BE2C (cell line): Measurements from ENCODE around the gene WNT7A.

ENCODE experiments used
- DNase-seq: peaks from one replicate; pipeline ENCODE4 v3.0.0-alpha.2; 2020
- H3K27me3 ChIP-seq: fragments of 250-450 bp; sonication (Bioruptor Pico); 2 replicates; pipeline ENCODE4 v1.5.1; 2020; ENCODE audit warnings: mild to moderate bottlenecking
- H3K36me3 ChIP-seq: fragments of 250-450 bp; sonication (Bioruptor Pico); 2 replicates; pipeline ENCODE4 v1.5.1; 2020; ENCODE audit warnings: mild to moderate bottlenecking
- H3K4me1 ChIP-seq: fragments of 250-450 bp; sonication (Bioruptor Pico); 2 replicates; pipeline ENCODE4 v1.5.1; 2020
- H3K4me3 ChIP-seq: 2 replicates; pipeline ENCODE4 v1.5.1; 2011; ENCODE audit warnings: low read depth, low read length
- H3K9me3 ChIP-seq: fragments of 250-450 bp; sonication (Bioruptor Pico); 2 replicates; pipeline ENCODE4 v1.5.1; 2020
- CTCF ChIP-seq: IDR thresholded peaks from 2 replicates; pipeline ENCODE4 v1.5.1; 2012; ENCODE audit warnings: mild to moderate bottlenecking, low read depth, low read length

WNT7A gene

DNA sequence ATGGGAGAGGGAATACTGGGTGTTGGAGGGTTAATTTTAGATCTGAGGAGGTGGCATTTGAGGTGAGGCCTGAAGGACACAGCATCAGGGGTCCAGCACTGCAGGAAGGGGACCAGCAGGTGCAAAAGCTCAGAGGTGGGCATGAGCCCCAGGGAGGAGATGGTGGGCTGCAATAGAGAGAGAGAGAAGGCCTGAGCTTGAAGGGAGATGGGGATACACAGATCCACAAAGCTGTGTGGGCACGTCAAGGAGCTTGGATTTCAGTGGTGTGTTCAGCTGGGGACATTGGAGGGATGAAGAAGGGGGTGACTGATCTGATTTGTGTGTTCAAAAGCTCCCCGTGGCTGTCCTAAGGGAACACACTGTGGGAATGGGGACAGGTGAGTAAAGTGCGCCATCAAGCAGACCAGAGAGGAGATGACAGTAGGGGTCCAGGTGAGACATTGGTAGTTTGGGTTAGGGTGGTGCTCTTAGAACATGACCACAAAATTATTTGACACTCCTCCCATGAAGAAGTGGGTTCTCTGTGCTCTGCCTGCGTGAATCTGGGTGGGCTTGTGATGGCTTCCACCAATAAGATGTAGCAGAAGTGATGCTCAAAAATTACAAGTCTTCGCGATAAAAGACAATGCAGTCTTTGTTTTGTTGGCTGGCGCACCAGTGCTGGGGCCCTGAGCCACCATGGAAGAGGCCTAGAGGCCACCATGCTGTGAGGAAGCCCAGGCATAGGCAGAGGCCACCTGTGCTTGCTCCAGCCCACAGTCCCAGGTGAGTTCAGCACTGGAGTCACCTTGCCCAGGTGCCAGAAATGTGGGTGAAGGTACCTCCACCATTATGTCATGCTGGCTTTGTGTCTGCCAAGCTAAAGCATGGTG is 1.9 kb upstream of the WNT7A start:
- Histone ChIP-seq H3K36me3 (no peaks in the 10 kb centered on the region), H3K4me3 (no peak overlapping the region), H3K4me1 (no peaks in the 10 kb centered on the region), H3K27me3 (peaks cover 44% of the 10 kb centered on the region), H3K9me3 (no peaks in the 10 kb centered on the region)
- no peak for DNase-seq
- TF ChIP-seq CTCF: no peak

- no peak for DNase-seq
- Histone ChIP-seq H3K27me3 (peaks cover 51% of the 10 kb centered on the region), H3K9me3 (no peaks in the 10 kb centered on the region), H3K4me3 (no peak overlapping the region), H3K36me3 (no peaks in the 10 kb centered on the region), H3K4me1 (no peaks in the 10 kb centered on the region)
- TF ChIP-seq CTCF: no peak
Observed at GRCh38 chr3:13880811-13881156, 913 bp upstream of the WNT7A start.

DNA sequence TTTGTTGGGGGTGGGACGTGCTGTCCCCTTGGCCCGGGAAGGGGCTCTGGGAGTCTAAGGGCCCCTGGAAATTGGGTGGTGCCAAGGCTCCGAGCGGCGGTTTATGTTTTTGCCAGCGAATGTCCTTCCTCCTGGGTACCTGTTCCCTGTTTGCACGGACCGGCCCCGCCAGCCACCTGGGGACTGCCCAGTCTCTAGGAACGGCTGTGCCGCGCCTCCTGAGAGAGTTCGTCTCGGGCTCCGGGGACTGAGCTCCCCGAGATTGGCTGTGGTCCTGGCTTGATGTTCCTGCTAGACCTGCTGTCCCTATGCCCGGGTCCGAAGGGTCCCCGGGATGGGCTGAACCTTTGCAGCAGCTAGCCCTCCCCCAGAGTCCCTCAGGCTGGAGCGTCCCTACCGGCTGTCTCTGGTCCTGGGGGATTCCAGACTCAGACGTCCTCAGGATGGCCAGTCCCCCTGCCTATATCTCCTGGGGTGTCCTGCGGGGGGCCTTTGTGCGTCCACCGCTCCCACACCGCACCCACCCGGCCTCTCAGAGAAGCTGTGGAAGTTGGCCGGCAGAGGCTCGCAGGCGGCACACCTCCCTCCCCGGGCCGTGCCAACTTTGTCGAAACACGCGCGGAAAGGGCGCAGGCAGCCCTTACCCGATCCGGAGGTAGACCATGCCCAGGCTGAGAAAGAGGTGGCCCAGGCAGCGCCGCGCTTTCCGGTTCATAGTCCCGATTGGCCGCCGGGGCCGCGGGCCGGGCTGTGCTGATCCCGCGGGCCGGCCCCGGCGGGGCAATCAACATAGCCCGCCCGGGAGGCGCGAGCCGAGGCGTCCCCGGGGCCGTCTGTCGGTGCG is 547 bp downstream of the WNT7A start:
- DNase-seq: no peak
- Histone ChIP-seq H3K9me3 (no peaks in the 10 kb centered on the region), H3K27me3 (peaks cover 53% of the 10 kb centered on the region), H3K4me3 (no peak overlapping the region), H3K4me1 (no peaks in the 10 kb centered on the region), H3K36me3 (no peaks in the 10 kb centered on the region)
- TF ChIP-seq CTCF: no peak

- Histone ChIP-seq H3K27me3 (peaks cover 53% of the 10 kb centered on the region), H3K4me3 (no peak overlapping the region), H3K4me1 (no peaks in the 10 kb centered on the region), H3K36me3 (no peaks in the 10 kb centered on the region), H3K9me3 (no peaks in the 10 kb centered on the region)
- no peak for TF ChIP-seq CTCF
- no peak for DNase-seq
Observed at GRCh38 chr3:13878281-13879101, 1.4 kb downstream of the WNT7A start.

DNA sequence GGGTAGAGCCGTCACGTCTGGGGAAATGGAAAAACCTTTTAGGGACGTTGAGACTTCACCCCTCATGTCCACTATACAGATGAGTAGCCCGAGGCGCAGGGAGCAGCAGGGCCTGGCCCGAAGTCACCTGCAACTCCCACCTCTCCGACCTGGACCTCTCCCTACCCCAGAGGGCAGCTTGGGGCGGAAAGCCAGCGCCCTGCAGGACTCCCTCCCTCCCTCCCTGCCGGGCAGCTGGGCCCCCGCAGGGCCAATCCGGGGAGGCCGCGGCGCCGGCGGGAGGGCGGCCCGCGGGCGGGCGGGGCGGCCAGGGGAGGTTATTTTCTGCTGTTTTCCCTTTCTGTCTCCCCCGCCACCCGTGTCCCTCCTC is 2.0 kb downstream of the WNT7A start:
- no peak overlapping the region for H3K4me3 ChIP-seq

More for the DNA sequence above, 2.0 kb downstream of the WNT7A start:
- H3K9me3 ChIP-seq: no peaks in the 10 kb centered on the region
- TF ChIP-seq CTCF: no peak
- H3K36me3 ChIP-seq: no peaks in the 10 kb centered on the region
- peaks cover 53% of the 10 kb centered on the region for H3K27me3 ChIP-seq
- no peak for DNase-seq
- no peaks in the 10 kb centered on the region for H3K4me1 ChIP-seq
